Activated CD8-positive, alpha-beta memory T cell treated with anti-CD3 and anti-CD28 coated beads, Interleukin-2, amount 50 U/mL, for 1 hour (primary cell): Measurements from ENCODE around the gene COBLL1.
"Not testable (repeated sequence)": the region's sequence is repeated elsewhere in the genome, so short reads cannot be mapped to it uniquely, and the experiment has no call there.

Experiments
- DNase-seq: peaks from one replicate; pipeline ENCODE4 v3.0.0-alpha.2; 2020; ENCODE audit errors: extremely low read depth

COBLL1 gene

GRCh38 chr2:164859906-164860693, 18.5 kb upstream of the COBLL1 start:
- DNase-seq = not testable (repeated sequence)

- no peak for DNase-seq
These were observed 17.7 kb upstream of the COBLL1 start for GRCh38 chr2:164859251-164859818.

DNA sequence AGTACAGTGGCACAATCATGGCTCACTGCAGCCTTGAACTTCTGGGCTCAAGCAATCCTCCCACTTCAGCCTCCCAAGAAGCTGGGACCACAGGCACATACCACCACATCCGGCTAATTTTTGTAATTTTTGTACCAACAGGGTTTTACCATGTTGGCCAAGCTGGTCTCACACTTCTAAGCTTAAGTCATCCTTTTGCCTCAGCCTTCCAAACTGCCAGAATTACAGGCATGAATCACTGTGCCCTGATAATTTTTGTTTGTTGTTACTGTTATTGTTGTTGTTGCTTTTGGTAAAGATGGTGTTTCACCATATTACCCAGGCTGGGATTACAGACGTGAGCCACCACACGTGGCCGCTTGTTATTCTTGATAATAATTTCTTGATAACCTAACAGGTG, 10.5 kb upstream of the COBLL1 start:
- no peak for DNase-seq

GRCh38 chr2:164850235-164850634, 8.6 kb upstream of the COBLL1 start:
- DNase-seq = no peak

DNA sequence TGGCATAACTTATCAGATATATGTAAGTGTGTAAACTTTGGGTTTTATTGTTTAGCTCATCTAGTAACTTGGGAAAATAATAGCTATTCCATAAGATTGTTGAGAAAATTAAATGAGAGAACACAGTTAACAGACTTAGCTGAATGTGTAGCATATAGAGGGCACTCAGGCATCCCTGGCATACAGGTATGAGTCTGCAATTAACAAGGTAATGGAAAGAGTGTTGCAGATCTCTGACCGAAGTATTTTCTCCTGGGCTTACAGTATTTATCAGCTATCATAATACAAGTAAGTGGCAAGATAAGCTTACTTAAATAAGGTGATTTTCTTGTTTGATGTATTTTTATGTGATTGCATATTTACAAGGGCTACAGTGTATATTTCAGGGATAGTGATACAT, 7.9 kb upstream of the COBLL1 start:
- DNase-seq = no peak

- DNase-seq = no peak
These were observed 6.5 kb upstream of the COBLL1 start for GRCh38 chr2:164847981-164848741.

DNA sequence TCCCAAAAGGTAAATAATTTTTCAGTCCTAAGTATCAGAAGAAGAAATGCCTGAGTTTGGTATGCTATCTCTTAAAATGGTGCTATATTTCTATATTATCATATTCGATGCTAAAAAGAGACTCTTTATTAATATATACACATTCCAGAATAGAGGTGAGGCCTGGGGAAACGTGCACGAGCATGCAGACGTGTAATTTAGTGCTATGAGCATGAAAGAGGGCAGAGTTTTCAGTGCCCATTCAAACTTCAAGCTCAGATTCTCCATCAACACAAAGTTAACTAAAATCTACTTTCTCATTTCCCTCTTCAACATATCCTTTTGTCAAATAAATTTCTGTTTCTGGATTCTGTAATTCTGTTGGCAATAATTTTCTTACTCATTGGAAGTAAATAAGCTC, 5.7 kb upstream of the COBLL1 start:
- no peak for DNase-seq

GRCh38 chr2:164846276-164846675, 4.7 kb upstream of the COBLL1 start:
- no peak for DNase-seq

- DNase-seq = no peak
These were observed 1.8 kb upstream of the COBLL1 start for GRCh38 chr2:164843346-164843911.

DNA sequence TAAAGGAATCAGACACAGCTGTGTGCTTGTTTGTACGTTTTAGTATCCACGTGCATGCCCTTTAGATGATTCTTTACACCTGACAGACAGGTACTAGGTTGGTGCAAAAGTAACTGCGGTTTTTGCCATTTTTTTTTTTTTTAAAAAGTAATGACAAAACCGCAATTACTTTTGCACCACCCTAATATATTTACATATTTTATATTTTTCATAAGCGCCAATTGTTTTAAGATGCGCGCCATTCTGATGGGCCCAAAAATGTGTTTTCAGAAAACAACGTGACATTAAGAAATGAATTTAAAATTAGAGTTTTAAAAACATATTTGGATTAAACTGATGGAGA, 972 bp upstream of the COBLL1 start:
- DNase-seq = no peak

GRCh38 chr2:164840930-164841718, 499 bp downstream of the COBLL1 start:
- DNase-seq = no peak

DNA sequence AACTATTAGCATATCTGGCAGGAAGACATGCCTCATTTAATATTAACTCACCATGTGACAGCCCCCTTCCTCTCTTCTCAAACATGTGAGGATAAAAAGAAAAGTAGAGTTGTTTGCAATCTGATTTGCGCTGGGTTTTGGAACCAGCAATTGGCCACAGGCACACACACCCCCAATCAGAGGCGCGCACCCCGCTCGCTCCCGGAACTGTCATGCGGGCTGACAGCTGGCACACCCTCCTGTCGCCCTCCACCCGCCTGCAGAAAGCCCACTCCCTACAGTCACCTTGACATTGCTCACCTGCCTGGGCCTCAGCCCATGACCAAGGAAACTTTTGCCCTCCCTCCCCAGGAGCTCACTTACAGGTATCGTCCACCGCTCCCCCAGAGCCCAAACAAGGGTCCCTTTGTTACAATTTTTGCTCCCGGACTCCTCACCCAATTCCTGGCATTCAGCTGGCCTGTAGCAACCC, 1.1 kb downstream of the COBLL1 start:
- DNase-seq = no peak

DNA sequence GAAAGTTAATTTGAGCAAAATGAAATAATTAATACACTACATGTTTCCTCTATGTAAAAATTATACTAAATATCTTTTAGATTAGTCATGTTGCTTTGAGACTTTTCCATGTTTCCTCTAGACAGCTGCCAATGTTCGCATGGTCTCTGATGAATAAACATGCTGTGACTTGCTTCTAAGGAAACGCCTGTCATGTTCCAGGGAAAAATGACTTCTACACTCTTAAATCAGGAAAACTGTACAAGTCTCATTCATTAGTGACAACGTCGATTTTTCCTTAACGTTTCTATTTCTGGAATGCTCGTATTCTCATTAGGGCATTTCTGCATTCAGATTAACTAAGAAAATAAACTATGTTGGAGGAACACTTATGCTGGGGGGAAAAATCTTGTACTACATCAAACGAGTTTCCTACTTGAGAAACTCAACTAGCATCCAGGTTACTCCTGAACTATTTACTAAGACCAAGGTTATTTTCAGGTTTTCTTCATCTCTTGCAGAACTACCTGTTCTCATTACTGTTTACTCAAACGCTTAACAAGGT, 1.6 kb downstream of the COBLL1 start:
- DNase-seq = no peak

DNA sequence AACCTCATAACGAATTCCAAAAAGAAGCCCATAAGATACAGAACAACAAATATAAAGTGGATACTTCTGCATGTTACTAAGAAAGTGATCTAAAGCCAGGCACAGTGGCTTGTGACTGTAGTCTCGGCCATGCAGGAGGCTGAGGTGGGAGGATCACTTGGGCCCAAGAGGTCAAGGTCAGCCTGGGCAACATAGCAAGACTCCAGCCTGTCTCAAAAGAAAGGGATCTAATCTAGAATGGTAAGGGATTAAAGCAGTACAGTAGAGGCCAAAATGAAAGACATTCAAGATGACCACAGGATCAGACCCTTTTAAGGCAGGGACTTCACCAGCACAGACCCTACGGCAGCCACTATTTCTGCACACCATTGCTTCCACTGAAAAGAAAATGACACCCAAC, 3.8 kb downstream of the COBLL1 start:
- no peak for DNase-seq

DNA sequence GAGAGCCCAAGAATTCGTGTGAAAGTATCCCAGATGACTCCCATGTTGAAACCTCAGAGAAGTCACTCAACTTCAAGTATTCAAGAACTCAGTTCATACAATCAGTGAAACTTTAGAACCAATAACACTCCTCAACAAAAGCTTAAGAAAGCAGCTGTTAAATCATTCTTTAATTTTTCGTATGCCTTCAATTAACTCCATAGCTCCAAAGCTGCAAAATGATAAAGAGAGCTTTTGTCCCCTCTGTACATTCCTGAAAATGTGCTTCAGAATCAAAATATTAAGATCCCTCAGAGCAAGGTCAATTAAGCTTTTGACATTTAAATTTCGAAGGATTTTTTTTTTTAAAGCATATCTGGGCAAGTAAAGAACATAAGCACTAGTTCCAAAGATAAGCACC, 4.7 kb downstream of the COBLL1 start:
- DNase-seq = no peak

DNA sequence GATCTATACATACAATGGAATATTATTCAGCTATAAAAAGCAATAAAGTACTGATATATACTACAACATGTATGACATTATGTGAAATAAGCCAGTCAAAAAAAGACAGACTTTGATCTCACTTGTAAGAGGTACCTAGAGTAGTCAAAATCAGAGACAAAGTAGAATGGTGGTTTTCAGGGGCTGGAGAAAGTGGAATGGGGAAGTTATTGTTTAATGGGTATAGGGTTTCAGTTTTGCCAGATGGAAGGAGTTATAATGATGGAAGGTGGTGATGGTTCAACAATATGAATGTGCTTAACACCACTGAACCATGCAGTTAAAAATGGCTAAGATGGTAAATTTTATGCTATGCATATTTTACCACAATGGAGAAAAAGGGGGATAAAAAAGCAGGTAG, 6.3 kb downstream of the COBLL1 start:
- DNase-seq = no peak

DNA sequence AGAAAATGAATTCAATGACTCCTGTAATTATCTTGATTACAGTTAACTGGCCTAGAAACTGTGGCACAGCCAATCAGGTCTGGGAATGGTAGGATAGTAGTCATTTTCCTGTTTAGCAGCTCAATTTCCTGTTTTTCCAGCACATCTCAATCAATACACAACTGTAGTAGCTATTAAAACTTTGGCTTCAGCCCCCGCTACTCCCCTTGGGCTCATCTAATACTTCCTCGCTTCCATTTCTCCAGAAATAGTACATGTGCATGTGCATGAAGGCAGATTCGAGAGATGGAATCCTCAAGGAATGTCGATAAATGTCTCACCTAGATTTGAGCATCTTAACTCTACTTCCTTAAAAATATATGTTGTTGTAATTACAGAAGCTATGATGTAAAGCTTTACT, 9.7 kb downstream of the COBLL1 start:
- DNase-seq = no peak

GRCh38 chr2:164831180-164831579, 10.4 kb downstream of the COBLL1 start:
- DNase-seq = no peak

- no peak for DNase-seq
These were observed 15.1 kb downstream of the COBLL1 start for GRCh38 chr2:164826293-164827243.

DNA sequence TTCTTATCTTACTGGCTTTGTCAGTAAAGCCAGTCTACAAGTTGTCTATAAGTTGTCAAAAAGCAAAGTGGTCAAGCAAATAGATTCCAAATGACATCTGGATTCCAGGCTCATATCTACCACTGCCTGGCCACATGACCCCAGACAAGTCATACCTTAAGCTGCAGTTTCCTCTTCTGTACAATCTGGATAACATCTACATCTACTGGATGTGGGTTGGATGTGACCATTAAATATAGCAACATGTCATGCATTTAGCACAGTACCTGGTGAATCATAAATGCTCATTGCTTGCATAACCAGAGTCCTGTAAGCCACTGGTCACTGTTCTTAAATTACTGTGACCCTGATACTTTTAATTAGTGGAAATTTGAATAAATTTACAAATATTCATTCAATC, 16.8 kb downstream of the COBLL1 start:
- no peak for DNase-seq
